ENCODE results near the gene DGKH.

The DGKH gene

DNA sequence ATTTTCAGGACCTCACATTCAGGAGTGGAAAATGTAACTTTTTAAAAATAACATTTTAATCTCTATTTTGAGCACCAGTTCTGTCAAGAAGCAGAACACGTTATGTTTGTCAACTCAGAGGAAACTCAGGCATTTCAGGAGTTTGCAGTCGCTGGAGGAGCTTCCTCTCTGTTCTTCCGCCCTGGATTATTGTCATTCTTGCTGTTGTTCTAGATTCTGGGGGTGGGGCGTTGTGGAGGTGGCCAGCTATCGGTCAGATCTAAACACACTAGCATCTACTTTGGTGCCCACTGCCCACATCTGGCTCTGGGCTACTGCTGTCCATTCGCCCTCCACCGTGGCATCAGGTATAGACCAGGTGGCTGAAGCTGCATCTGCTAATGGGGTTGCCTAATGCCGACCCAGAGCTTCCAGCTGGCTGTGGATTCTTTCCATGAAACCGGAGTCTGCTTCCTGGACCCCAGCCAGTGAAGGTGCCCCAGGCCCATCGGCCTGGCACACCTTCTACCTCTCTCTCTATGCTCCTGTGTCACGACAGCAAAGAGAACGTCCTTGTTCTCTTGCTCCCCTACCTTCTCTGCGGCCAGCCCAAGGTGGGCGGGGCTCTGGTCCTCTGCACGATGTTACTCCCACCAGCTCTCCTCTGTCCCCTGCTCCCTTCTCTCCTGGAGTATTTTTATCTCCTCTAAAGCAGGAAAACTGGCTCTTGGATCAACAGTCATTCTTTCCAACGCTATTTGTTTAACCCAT is 36.7 kb upstream of the DGKH start:
- Histone ChIP-seq H3K36me3 (ENCODE audit: insufficient read depth, low read length) (no peaks in the 10 kb centered on the region), H3K9me2 (ENCODE audit: low read depth, low read length) (no peaks in the 10 kb centered on the region), H3K79me2 (ENCODE audit: insufficient read depth, low read length) (no peaks in the 10 kb centered on the region), H3K27me3 (ENCODE audit: insufficient read depth, low read length) (no peaks in the 10 kb centered on the region), H3F3A (ENCODE audit: insufficient read depth, low read length) (no peaks in the 10 kb centered on the region), H4K20me1 (ENCODE audit: insufficient read depth, low read length) (no peaks in the 10 kb centered on the region), H3K9me3 (ENCODE audit: low read length) (no peaks in the 10 kb centered on the region), H3K27ac (ENCODE audit: low read depth, low read length, poor library complexity, severe bottlenecking) (no peak overlapping the region), H3K4me3 (ENCODE audit: low read depth, low read length, poor library complexity, severe bottlenecking) (no peak overlapping the region), H3K9ac (ENCODE audit: low read length) (no peak overlapping the region), H2AFZ (ENCODE audit: low read length) (no peak overlapping the region), H3K4me2 (ENCODE audit: low read length) (no peak overlapping the region), H3K4me1 (ENCODE audit: insufficient read depth, low read length, severe bottlenecking) (no peaks in the 10 kb centered on the region)
- no peak for TF ChIP-seq EZH2 (IDR thresholded peaks at IDR 0.05; ENCODE audit: borderline replicate concordance, low read length)
- TF ChIP-seq, protein P1, sequence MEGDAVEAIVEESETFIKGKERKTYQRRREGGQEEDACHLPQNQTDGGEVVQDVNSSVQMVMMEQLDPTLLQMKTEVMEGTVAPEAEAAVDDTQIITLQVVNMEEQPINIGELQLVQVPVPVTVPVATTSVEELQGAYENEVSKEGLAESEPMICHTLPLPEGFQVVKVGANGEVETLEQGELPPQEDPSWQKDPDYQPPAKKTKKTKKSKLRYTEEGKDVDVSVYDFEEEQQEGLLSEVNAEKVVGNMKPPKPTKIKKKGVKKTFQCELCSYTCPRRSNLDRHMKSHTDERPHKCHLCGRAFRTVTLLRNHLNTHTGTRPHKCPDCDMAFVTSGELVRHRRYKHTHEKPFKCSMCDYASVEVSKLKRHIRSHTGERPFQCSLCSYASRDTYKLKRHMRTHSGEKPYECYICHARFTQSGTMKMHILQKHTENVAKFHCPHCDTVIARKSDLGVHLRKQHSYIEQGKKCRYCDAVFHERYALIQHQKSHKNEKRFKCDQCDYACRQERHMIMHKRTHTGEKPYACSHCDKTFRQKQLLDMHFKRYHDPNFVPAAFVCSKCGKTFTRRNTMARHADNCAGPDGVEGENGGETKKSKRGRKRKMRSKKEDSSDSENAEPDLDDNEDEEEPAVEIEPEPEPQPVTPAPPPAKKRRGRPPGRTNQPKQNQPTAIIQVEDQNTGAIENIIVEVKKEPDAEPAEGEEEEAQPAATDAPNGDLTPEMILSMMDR (IDR thresholded peaks at IDR 0.05; ENCODE audit: low read length), result no peak

DNA sequence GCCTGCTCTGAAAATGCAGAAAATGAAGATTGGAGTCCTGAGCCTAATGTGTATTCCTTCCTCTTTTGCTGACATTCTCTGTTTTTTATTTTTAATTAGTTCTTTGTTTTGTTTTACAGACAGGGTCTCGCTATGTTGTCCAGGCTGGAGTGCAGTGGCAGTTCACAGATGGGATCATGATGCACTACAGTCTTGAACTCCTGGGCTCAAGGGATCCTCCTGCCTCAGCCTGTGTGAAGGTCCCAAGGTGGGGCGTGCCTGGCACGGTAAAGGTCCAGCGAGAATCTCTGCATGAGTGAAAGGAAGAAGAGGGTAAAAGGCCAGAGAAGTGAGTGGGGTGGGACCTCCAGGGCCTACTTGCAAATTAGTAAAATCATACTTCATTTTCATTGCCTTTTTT is 34.3 kb upstream of the DGKH start:
- Histone ChIP-seq H3K9me3 (ENCODE audit: low read length) (no peaks in the 10 kb centered on the region), H3K4me3 (ENCODE audit: low read depth, low read length, poor library complexity, severe bottlenecking) (no peak overlapping the region), H3K9ac (ENCODE audit: low read length) (no peak overlapping the region), H4K20me1 (ENCODE audit: insufficient read depth, low read length) (no peaks in the 10 kb centered on the region), H3K36me3 (ENCODE audit: insufficient read depth, low read length) (no peaks in the 10 kb centered on the region), H3K4me2 (ENCODE audit: low read length) (no peak overlapping the region), H3K9me2 (ENCODE audit: low read depth, low read length) (no peaks in the 10 kb centered on the region), H3K27me3 (ENCODE audit: insufficient read depth, low read length) (no peaks in the 10 kb centered on the region), H2AFZ (ENCODE audit: low read length) (no peak overlapping the region), H3K79me2 (ENCODE audit: insufficient read depth, low read length) (no peaks in the 10 kb centered on the region), H3K4me1 (ENCODE audit: insufficient read depth, low read length, severe bottlenecking) (no peaks in the 10 kb centered on the region), H3K27ac (ENCODE audit: low read depth, low read length, poor library complexity, severe bottlenecking) (no peak overlapping the region), H3F3A (ENCODE audit: insufficient read depth, low read length) (no peaks in the 10 kb centered on the region)
- TF ChIP-seq, protein P1 (IDR thresholded peaks at IDR 0.05; ENCODE audit: low read length), result no peak
- TF ChIP-seq EZH2 (IDR thresholded peaks at IDR 0.05; ENCODE audit: borderline replicate concordance, low read length), result no peak

DNA sequence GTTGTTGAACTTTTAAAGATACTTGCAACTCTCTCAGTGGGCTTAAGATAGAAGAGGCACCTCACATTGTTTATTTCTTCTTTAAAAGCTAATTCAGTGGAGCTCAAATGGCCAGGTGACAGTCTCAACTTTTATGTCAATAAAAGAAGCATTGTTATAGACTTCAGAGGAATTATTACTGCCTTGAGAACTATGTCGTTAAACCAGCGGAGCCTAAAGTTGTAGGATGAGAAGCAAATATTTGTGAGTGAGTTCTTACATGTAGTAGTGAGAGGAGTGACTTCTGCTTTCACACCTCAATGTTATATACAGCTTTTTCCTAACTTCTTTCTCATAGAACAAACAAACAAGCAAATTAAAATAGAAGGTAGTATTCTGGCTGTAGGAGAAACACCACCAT is 31.2 kb upstream of the DGKH start:
- H2AFZ ChIP-seq (ENCODE audit: low read length), result no peak overlapping the region
- no peaks in the 10 kb centered on the region for H3K79me2 ChIP-seq (ENCODE audit: insufficient read depth, low read length)
- H3K4me1 ChIP-seq (ENCODE audit: insufficient read depth, low read length, severe bottlenecking), result no peaks in the 10 kb centered on the region
- H3K9me3 ChIP-seq (ENCODE audit: low read length), result no peaks in the 10 kb centered on the region
- no peaks in the 10 kb centered on the region for H3K9me2 ChIP-seq (ENCODE audit: low read depth, low read length)
- H3K4me3 ChIP-seq (ENCODE audit: low read depth, low read length, poor library complexity, severe bottlenecking), result no peak overlapping the region
- no peak for TF ChIP-seq EZH2 (IDR thresholded peaks at IDR 0.05; ENCODE audit: borderline replicate concordance, low read length)
- TF ChIP-seq, protein P1 (IDR thresholded peaks at IDR 0.05; ENCODE audit: low read length), result no peak
- no peak overlapping the region for H3K9ac ChIP-seq (ENCODE audit: low read length)
- H3K36me3 ChIP-seq (ENCODE audit: insufficient read depth, low read length), result no peaks in the 10 kb centered on the region
- H4K20me1 ChIP-seq (ENCODE audit: insufficient read depth, low read length), result no peaks in the 10 kb centered on the region
- H3K4me2 ChIP-seq (ENCODE audit: low read length), result no peak overlapping the region
- H3K27me3 ChIP-seq (ENCODE audit: insufficient read depth, low read length), result no peaks in the 10 kb centered on the region
- no peaks in the 10 kb centered on the region for H3F3A ChIP-seq (ENCODE audit: insufficient read depth, low read length)
- H3K27ac ChIP-seq (ENCODE audit: low read depth, low read length, poor library complexity, severe bottlenecking), result no peak overlapping the region
